Tibial nerve (tissue), 4 donors: ENCODE measurements around the gene PAPOLG.

Experiments used
- CTCF ChIP-seq, 5 experiments: fragments of 200-600 bp in 3 of 5; fragments of 450-650 bp in 2 of 5; sonication (generic) in 3 of 5; IDR thresholded peaks; one replicate each; pipeline ENCODE4 v1.5.1; 2016 to 2019; ENCODE audit warnings: antibody characterized with exemption in 5 of 5, mild to moderate bottlenecking in 3 of 5, moderate library complexity in 2 of 5
- EP300 ChIP-seq, 2 donors: sonication (generic); formaldehyde crosslinking; IDR thresholded peaks; one replicate each; pipeline ENCODE4 v1.6.1; 2017; ENCODE audit warnings: antibody characterized with exemption in 2 of 2, mild to moderate bottlenecking in 1 of 2
- POLR2A ChIP-seq, 2 donors: fragments of 450-650 bp; IDR thresholded peaks; one replicate each; pipeline ENCODE4 v1.6.1; 2017; ENCODE audit warnings: antibody characterized with exemption in 2 of 2, mild to moderate bottlenecking in 2 of 2, moderate library complexity in 2 of 2

GRCh38 chr2:60745330-60745729, 10.7 kb upstream of the PAPOLG start:
- TF ChIP-seq CTCF (IDR thresholded peaks at IDR 0.05): no peak
- TF ChIP-seq POLR2A (IDR thresholded peaks at IDR 0.05): no peak
- TF ChIP-seq EP300 (IDR thresholded peaks at IDR 0.05): no peak
